ENCODE results near the gene MOV10.
"Not testable (repeated sequence)": the region's sequence is repeated elsewhere in the genome, so short reads cannot be mapped to it uniquely, and the experiment has no call there.

The MOV10 gene

GRCh38 chr1:112633628-112634027 lies 40.8 kb upstream of the MOV10 start:
- no peak for FAIRE-seq
- DNase-seq (ENCODE audit: insufficient read length, low spot score): no peak
- TF ChIP-seq CTCF (IDR thresholded peaks at IDR 0.05; ENCODE audit: insufficient read depth, missing control alignments): no peak

GRCh38 chr1:112634367-112634766 lies 40.1 kb upstream of the MOV10 start:
- no peak for DNase-seq (ENCODE audit: insufficient read length, low spot score)
- no peak for TF ChIP-seq CTCF (IDR thresholded peaks at IDR 0.05; ENCODE audit: insufficient read depth, missing control alignments)
- FAIRE-seq: no peak

- DNase-seq (ENCODE audit: insufficient read length, low spot score): no peak
Observed at GRCh38 chr1:112636056-112636455, 38.4 kb upstream of the MOV10 start.

GRCh38 chr1:112636597-112637253 lies 37.7 kb upstream of the MOV10 start:
- TF ChIP-seq CTCF (IDR thresholded peaks at IDR 0.05; ENCODE audit: insufficient read depth, missing control alignments): no peak
- FAIRE-seq (no peak), DNase-seq (ENCODE audit: insufficient read length, low spot score) (no peak)

More at GRCh38 chr1:112636056-112636455, 38.4 kb upstream of the MOV10 start:
- no peak for TF ChIP-seq CTCF (IDR thresholded peaks at IDR 0.05; ENCODE audit: insufficient read depth, missing control alignments)
- FAIRE-seq: no peak

GRCh38 chr1:112637254-112638109 lies 37.0 kb upstream of the MOV10 start:
- DNase-seq (ENCODE audit: insufficient read length, low spot score): no peak
- no peak for FAIRE-seq

GRCh38 chr1:112638110-112638428 lies 36.4 kb upstream of the MOV10 start:
- FAIRE-seq (no peak), DNase-seq (ENCODE audit: insufficient read length, low spot score) (no peak)
- TF ChIP-seq CTCF (IDR thresholded peaks at IDR 0.05; ENCODE audit: insufficient read depth, missing control alignments): no peak

More at GRCh38 chr1:112637254-112638109, 37.0 kb upstream of the MOV10 start:
- no peak for TF ChIP-seq CTCF (IDR thresholded peaks at IDR 0.05; ENCODE audit: insufficient read depth, missing control alignments)

GRCh38 chr1:112640437-112640836 lies 34.0 kb upstream of the MOV10 start:
- FAIRE-seq; DNase-seq (ENCODE audit: insufficient read length, low spot score): not testable (repeated sequence)
